ENCODE data around the gene KIF26B. TPM values are rescaled to one million over a fixed set of nuclear protein-coding genes. Genes with fewer than 3 reads are reported as not detected.

The KIF26B gene
- total RNA-seq, 2 donors from 2014 or later, result 0.83 to 1.3 TPM

- no peak for DNase-seq (ENCODE audit: low spot score)
- no peaks in the 10 kb centered on the region for H3K36me3 ChIP-seq
- no peak for TF ChIP-seq CTCF (IDR thresholded peaks at IDR 0.05)
- no peak overlapping the region for H3K4me3 ChIP-seq
- H3K27me3 ChIP-seq, result no peaks in the 10 kb centered on the region
- peaks cover 0 to 7% of the 10 kb centered on the region in 2 donors for H3K4me1 ChIP-seq
- H3K9me3 ChIP-seq, result no peaks in the 10 kb centered on the region
- no peak overlapping the region for H3K27ac ChIP-seq
These were observed 156.1 kb downstream of the KIF26B start for GRCh38 chr1:245310571-245311531.

- H3K9me3 ChIP-seq, result no peaks in the 10 kb centered on the region
- TF ChIP-seq CTCF (IDR thresholded peaks at IDR 0.05), result no peak
- H3K36me3 ChIP-seq, result no peaks in the 10 kb centered on the region
- H3K27me3 ChIP-seq, result no peaks in the 10 kb centered on the region
- DNase-seq (ENCODE audit: low spot score), result no peak
- no peak overlapping the region for H3K4me3 ChIP-seq
- H3K4me1 ChIP-seq, result peaks cover 0 to 3% of the 10 kb centered on the region in 2 donors
- H3K27ac ChIP-seq, result no peak overlapping the region
These were observed 157.2 kb downstream of the KIF26B start for GRCh38 chr1:245311887-245312536.

GRCh38 chr1:245313576-245313975, 158.8 kb downstream of the KIF26B start:
- Histone ChIP-seq H3K36me3 (no peaks in the 10 kb centered on the region), H3K9me3 (no peaks in the 10 kb centered on the region), H3K27ac (no peak overlapping the region), H3K27me3 (no peaks in the 10 kb centered on the region), H3K4me3 (no peak overlapping the region), H3K4me1 (no peaks in the 10 kb centered on the region)
- DNase-seq (ENCODE audit: low spot score), result no peak
- no peak for TF ChIP-seq CTCF (IDR thresholded peaks at IDR 0.05)

GRCh38 chr1:245316784-245317183, 162.0 kb downstream of the KIF26B start:
- H3K4me1 ChIP-seq, result no peaks in the 10 kb centered on the region
- no peak for DNase-seq (ENCODE audit: low spot score)
- H3K27ac ChIP-seq, result no peak overlapping the region
- H3K27me3 ChIP-seq, result no peaks in the 10 kb centered on the region
- no peaks in the 10 kb centered on the region for H3K9me3 ChIP-seq
- no peak for TF ChIP-seq CTCF (IDR thresholded peaks at IDR 0.05)
- H3K36me3 ChIP-seq, result no peaks in the 10 kb centered on the region
- no peak overlapping the region for H3K4me3 ChIP-seq

GRCh38 chr1:245317217-245317616, 162.4 kb downstream of the KIF26B start:
- DNase-seq (ENCODE audit: low spot score), result no peak
- no peaks in the 10 kb centered on the region for H3K27me3 ChIP-seq
- H3K9me3 ChIP-seq, result no peaks in the 10 kb centered on the region

More at GRCh38 chr1:245317217-245317616, 162.4 kb downstream of the KIF26B start:
- TF ChIP-seq CTCF (IDR thresholded peaks at IDR 0.05), result no peak
- H3K36me3 ChIP-seq, result no peaks in the 10 kb centered on the region
- H3K4me1 ChIP-seq, result no peaks in the 10 kb centered on the region
- no peak overlapping the region for H3K4me3 ChIP-seq
- no peak overlapping the region for H3K27ac ChIP-seq
